Left ventricle myocardium superior (tissue), 1 donor: ENCODE data around the gene FBXO15. TPM values are rescaled to one million over a fixed set of nuclear protein-coding genes. Genes with fewer than 3 reads are reported as not detected.

Experiments used
- ATAC-seq: fragments of 200-7000 bp; cut with Tn5 transposase; one replicate; pipeline ENCODE4 v1.9.1; 2020; ENCODE audit warnings: mild to moderate bottlenecking, moderate library complexity
- DNase-seq: peaks from one replicate; pipeline ENCODE4 v3.0.0-alpha.2; 2020
- intact Hi-C: fragments of 100-400 bp; cut with micrococcal nuclease; formaldehyde crosslinking; loops from one replicate; pipeline ENCODE4 v1.11.0; 2022
- total RNA-seq: library from RNA; stranded (reverse); fragmentation: NEBNext Ultra II Directional; extraction: Animal tissue kit (Norgen Biotek cat#: 25700); gene quantifications from one replicate; pipeline ENCODE4 v1.2.1, GENCODE V29; 2021
- donor health status: DM: no; HTN: yes; CAD: no; lungs with severe emphysema.

Gene FBXO15
- total RNA-seq, 1 donor from 2014 or later: not detected

- ATAC-seq (no peak), DNase-seq (no peak)
- intact Hi-C loops: no loop called here
These were observed 15.5 kb upstream of the FBXO15 start for GRCh38 chr18:74163019-74163660.

DNA sequence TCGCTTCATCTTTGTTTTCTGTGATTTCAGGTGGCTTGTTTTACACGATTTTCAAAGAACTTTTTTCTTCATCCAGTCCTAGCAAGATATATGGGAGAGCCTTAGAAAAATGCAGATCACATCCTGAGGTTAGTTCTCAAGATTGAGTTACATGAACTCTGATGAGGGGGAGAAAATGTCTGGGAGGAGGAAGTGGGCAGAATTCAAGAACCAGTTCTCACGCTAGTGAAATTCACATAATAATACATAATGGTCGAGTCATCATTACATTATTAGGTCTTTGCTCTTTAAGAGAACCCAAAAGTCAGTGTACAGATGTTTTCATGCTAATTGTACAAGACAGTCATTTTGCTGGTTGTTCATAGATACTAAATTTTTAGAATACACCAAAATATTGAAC is 7.6 kb upstream of the FBXO15 start:
- intact Hi-C loops: no loop called here
- no peak for DNase-seq
- ATAC-seq: no peak

DNA sequence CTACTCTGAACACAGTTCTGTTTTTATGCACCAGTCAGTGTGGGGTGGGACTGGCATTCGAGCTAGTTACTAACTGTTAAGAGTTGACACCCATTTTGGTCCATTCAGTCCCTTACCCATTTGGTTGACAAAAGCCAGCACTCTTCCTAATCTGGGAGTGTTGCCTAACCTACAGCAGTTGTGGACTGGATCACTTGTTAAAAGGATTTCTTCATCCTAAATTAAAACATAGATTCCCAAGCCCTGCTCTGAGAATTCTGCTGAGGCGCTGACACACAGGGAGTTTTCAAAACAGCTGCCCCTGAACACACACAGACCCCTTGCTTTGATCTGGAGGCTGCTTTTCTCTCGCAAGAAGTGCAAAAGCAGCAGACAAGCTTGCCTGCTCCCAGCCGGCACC is 7.1 kb upstream of the FBXO15 start:
- DNase-seq: no peak
- intact Hi-C loops: no loop called here
- no peak for ATAC-seq

DNA sequence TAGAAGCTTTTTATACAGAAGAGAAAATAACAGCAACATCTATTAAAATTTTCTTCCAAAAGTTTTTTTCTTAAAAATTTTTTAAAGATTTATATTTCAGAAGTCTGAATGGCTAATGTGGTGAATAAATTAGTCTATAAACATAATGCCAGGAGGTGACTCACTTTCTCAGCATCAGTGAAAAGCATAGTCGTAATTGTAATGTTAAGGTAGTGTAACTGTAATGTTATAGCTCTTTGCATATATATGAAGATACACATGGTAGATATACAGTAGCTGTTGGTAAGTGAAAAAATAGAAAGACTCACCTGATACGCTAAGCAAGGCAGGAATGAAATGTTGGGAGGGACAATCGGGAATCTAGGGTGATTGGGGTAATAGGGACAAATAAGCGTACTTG is 6.2 kb upstream of the FBXO15 start:
- ATAC-seq (no peak), DNase-seq (no peak)
- intact Hi-C loops: no loop called here

GRCh38 chr18:74153377-74153776 is 5.7 kb upstream of the FBXO15 start:
- no peak for ATAC-seq
- DNase-seq: no peak
- intact Hi-C loops: no loop called here

DNA sequence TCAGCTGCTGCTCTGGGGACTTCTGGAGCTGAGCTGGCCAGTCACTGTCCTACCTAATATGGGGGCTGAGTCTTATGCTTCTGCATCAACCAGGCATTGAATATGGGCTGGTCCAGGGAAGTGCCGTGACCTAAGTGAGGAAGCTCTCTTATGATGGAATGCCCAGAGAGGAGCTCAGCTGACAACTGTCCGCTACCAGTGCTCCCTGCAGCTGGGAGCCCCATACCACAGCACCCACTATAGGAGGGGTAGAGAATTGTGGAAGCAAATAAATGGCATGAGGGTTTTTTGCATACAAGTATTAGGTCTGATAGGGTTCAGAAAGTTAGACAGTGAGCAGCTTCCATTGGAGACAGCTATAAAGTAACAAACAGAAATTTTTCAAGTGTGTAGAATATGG is 5.2 kb upstream of the FBXO15 start:
- ATAC-seq (no peak), DNase-seq (no peak)
- intact Hi-C loops: no loop called here

- ATAC-seq (no peak), DNase-seq (peak; percentile 37)
- intact Hi-C loops: no loop called here
These were observed 4.6 kb upstream of the FBXO15 start for GRCh38 chr18:74152270-74152669.

DNA sequence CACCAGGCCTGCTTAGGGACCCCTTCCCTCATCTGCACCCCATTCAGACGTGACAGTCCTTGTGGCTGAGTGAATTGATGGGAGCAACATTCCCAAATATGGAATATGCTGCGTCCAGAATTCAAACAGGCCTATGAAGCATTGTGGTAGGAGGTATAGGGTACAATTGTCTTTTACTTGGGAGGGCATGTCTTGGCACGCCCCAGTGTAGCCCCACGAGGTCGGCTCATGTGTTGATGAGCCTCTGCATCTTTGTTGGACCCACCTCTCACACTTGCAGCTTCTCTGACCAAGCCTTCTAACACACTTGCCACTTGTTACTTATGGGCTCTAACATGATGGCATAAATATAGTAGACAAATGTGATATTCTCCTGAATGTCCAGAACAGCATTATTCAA is 2.2 kb upstream of the FBXO15 start:
- intact Hi-C loops: no loop called here
- no peak for ATAC-seq
- DNase-seq: no peak

DNA sequence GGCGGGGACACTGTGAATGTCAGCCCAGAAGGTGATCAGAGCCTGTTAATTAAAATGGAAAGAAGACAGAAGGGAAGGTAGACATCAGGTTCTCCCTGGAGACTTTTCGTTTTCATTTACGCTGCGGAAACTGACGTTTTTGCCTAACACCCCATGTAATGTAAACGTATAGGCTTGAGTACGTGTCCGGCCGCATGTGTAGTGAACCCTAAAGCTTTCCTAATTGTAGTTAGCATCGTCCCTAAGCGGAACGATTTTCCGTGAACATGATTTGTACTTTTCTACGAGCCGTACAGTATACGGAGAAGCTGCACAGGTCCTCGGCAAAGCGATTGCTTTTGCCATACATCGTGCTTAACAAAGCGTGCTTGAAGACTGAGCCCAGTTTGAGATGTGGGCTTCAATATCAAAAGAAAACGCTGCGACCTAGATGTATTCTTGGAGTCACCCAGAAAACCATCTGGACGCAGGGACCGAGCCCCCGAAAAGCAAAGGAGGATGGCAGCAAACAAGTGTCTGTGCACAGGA is 973 bp upstream of the FBXO15 start:
- ATAC-seq (no peak), DNase-seq (no peak)
- intact Hi-C loops: no loop called here

GRCh38 chr18:74147491-74147778 is 199 bp downstream of the FBXO15 start:
- no peak for ATAC-seq
- DNase-seq: no peak
- intact Hi-C loops: no loop called here

DNA sequence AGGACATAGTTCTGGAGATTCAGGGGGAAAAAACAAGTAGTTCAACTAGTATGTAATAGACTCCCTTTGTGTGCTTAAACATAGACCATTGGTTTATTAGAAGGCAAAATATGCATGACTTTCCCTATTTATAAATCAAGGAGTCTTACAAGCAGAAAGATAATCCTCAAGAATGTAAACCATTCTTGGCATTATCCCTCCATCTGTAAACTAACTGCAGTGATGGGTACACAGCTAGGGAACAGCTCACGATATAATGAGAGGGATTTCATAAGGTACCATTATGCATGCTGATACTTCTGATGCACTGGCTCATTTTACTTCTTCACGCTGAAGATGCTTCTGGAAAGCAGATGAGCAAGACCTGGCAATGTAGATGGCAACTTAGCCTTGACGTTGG is 878 bp downstream of the FBXO15 start:
- no peak for ATAC-seq
- intact Hi-C loops: no loop called here
- DNase-seq: no peak

- intact Hi-C loops: no loop called here
- DNase-seq (no peak), ATAC-seq (no peak)
These were observed 5.4 kb downstream of the FBXO15 start for GRCh38 chr18:74142252-74142651.

DNA sequence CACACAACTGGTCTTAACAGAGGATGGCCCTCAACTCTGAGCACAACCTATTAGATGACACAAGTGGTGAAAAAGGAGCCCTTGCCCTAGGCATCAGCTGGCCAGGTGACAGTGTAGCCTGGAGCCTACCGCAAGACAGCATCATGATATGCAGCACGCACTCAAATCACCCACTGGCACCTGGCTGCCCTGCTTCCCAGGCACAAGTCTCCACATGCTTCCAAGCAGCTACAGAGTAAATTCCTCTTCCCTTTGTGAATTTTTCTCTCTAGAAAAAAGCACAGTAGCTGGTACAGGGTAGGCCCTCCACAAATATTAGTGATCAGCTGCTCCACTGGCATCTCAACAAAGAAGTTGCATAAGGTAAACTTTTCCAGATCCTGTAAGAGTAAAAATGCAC is 6.0 kb downstream of the FBXO15 start:
- ATAC-seq (no peak), DNase-seq (no peak)
- intact Hi-C loops: no loop called here

DNA sequence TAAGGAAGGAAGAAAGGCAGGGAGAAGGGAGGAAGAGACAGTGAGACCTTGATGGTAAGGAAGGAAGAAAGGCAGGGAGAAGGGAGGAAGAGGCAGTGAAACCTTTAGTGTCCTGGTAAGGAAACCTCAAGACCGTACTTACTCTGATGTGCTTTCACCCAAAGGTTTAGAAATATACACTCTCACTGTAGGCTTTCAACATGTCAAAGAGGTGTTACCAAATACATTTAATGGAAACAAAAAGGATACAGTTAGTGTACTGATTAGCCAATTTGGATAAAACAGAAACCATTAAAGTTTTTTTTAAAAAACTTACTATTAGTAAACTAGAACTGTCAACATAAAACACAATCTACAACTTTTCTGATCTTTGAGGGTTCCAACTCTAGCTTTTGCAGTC is 7.1 kb downstream of the FBXO15 start:
- DNase-seq (no peak), ATAC-seq (no peak)
- intact Hi-C loops: no loop called here

DNA sequence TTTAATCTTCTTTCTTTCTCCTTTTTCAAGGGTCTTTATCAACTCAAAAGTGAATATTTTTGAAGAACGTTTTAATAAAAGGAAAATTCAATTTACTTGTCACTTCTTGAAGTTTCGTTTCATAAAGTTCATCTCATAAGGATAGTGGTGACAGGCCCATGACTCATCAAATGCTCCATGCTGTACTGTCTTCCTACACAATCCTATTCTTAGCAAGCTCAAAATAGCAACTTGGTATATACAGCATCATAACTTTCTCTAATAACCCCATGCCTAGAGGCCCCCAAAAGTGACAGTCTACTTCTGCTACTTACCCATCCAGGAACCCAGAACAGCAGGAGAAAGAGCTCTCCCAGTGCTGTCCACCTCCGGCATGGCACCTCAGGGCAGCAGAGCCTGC is 7.7 kb downstream of the FBXO15 start:
- intact Hi-C loops: no loop called here
- ATAC-seq (no peak), DNase-seq (no peak)

DNA sequence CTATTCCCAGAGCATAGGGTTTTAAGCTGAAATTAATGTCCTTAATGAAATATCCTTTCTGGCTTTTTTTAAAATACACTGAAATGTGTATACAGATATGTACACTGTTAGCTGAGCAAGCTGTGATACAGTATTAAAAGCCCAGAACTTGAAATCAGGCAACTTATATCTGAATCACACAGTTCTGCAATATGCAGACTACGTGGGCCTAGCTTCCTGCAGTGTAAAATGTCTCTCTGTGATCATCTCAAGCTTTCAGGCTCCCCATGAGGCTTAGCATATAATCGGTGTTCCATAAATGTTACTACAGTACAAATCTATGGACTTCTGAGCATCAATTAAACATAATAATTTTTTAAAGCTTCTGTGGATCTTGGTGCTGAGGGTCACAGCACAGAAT is 8.2 kb downstream of the FBXO15 start:
- intact Hi-C loops: no loop called here
- no peak for ATAC-seq

GRCh38 chr18:74137920-74138538 is 9.6 kb downstream of the FBXO15 start:
- ATAC-seq (no peak), DNase-seq (no peak)
- intact Hi-C loops: no loop called here

More for the DNA sequence above, 8.2 kb downstream of the FBXO15 start:
- DNase-seq: no peak

- DNase-seq: no peak
- ATAC-seq: no peak
- intact Hi-C loops: no loop called here
These were observed 15.4 kb downstream of the FBXO15 start for GRCh38 chr18:74132201-74132600.

DNA sequence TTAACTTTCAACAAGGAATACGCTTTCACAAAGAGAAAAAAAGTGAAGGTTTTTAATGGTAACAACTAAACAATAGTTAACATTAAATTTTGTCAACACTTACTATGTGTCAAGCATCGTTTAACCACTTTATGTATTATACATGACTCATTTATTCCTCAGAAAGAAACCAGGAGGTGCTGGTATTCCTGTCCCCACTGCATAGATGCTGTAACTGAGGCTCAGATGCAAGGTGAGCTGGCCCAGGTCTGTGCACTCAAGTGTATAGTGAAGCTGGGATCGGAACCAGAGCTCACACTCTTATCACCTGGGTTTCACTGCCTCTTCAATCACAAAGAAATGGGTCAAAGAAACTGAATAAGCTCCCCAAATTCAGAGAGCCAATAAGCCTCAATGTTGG is 16.5 kb downstream of the FBXO15 start:
- intact Hi-C loops: no loop called here
- DNase-seq (no peak), ATAC-seq (no peak)

DNA sequence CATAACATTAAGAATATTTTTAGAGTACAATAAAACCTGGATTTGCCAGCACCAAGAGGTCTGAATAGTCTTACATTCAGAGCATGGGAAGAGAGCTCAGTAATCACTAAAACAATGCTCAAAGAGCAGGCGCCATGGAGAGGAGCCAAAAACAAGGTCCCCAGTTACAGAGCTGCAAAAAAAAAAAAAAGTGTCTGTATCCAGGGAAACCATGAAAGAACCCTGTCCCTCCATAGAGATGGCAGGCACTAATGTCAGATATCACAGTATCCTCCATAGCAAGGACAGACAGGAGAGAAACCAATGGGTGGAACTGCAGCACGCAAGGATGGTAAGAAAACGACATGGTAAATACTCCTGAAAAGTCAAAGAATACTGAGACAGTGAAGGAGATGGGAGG is 19.5 kb downstream of the FBXO15 start:
- intact Hi-C loops: no loop called here
- no peak for ATAC-seq

More for the DNA sequence above, 19.5 kb downstream of the FBXO15 start:
- DNase-seq: no peak
